ENCODE data around the gene RIOK3. TPM values are rescaled to one million over a fixed set of nuclear protein-coding genes. Genes with fewer than 3 reads are reported as not detected.

RIOK3 gene
- total RNA-seq, 4 donors from 2014 or later = 78.7 to 111 (median 90.3) TPM

- TF ChIP-seq CTCF (IDR thresholded peaks at IDR 0.05; ENCODE audit: low read depth) = no peak
Observed at GRCh38 chr18:23451491-23451890, 1.6 kb upstream of the RIOK3 start.

GRCh38 chr18:23452347-23452727 is 750 bp upstream of the RIOK3 start:
- TF ChIP-seq CTCF (IDR thresholded peaks at IDR 0.05; ENCODE audit: low read depth) = no peak

GRCh38 chr18:23453680-23454058 is 582 bp downstream of the RIOK3 start:
- no peak for TF ChIP-seq CTCF (IDR thresholded peaks at IDR 0.05; ENCODE audit: low read depth)

GRCh38 chr18:23456835-23457234 is 3.7 kb downstream of the RIOK3 start:
- TF ChIP-seq CTCF (IDR thresholded peaks at IDR 0.05; ENCODE audit: low read depth) = no peak

GRCh38 chr18:23458830-23459529 is 5.9 kb downstream of the RIOK3 start:
- no peak for TF ChIP-seq CTCF (IDR thresholded peaks at IDR 0.05; ENCODE audit: low read depth)

- no peak for TF ChIP-seq CTCF (IDR thresholded peaks at IDR 0.05; ENCODE audit: low read depth)
Observed at GRCh38 chr18:23459530-23459921, 6.4 kb downstream of the RIOK3 start.

- TF ChIP-seq CTCF (IDR thresholded peaks at IDR 0.05; ENCODE audit: low read depth) = no peak
Observed at GRCh38 chr18:23460285-23461273, 7.5 kb downstream of the RIOK3 start.

All from subcutaneous adipose tissue (tissue), 4 donors.